ENCODE data around the gene SLC24A3.

SLC24A3 gene

GRCh38 chr20:19540392-19540791 lies 327.9 kb downstream of the SLC24A3 start:
- no peak overlapping the region for H3K4me3 ChIP-seq (ENCODE audit: low read length)
- H3K27me3 ChIP-seq (ENCODE audit: insufficient read depth, low read length, poor library complexity): no peaks in the 10 kb centered on the region
- no peak overlapping the region for H3K18ac ChIP-seq (ENCODE audit: low read length)
- no peak overlapping the region for H3K4ac ChIP-seq (ENCODE audit: low read depth, low read length)
- no peaks in the 10 kb centered on the region for H3K4me1 ChIP-seq (ENCODE audit: control insufficient read depth, low read depth, low read length)
- WGBS (ENCODE audit: extremely low coverage, insufficient coverage, low lambda C conversion rate): no CpG with 5 or more reads among the region's 7 CpGs
- H3K36me3 ChIP-seq (ENCODE audit: control insufficient read depth, insufficient read depth, low read length): no peaks in the 10 kb centered on the region
- H3K4me2 ChIP-seq (ENCODE audit: low read length): no peak overlapping the region
- H2BK15ac ChIP-seq (replicated peaks; ENCODE audit: low read depth): no peak overlapping the region
- H2BK120ac ChIP-seq (ENCODE audit: low read depth, low read length): no peak overlapping the region
- H3K79me2 ChIP-seq (ENCODE audit: control insufficient read depth, insufficient read depth, low read length): no peaks in the 10 kb centered on the region
- no peak overlapping the region for H3K9ac ChIP-seq (ENCODE audit: low read length)
- H4K5ac ChIP-seq (ENCODE audit: low read length): no peak overlapping the region
- no peak overlapping the region for H4K8ac ChIP-seq (ENCODE audit: low read depth, low read length)
- no peak overlapping the region for H3K56ac ChIP-seq (ENCODE audit: low read length)
- H2BK5ac ChIP-seq (ENCODE audit: low read length): no peak overlapping the region
- H2AK5ac ChIP-seq (ENCODE audit: low read length): no peak overlapping the region
- H3K27ac ChIP-seq (ENCODE audit: low read depth, low read length): no peak overlapping the region
- no peaks in the 10 kb centered on the region for H3K79me1 ChIP-seq (ENCODE audit: low read length)
- DNase-seq: no peak
- no peak overlapping the region for H3K23ac ChIP-seq (ENCODE audit: low read length)

GRCh38 chr20:19543101-19543500 lies 330.7 kb downstream of the SLC24A3 start:
- Histone ChIP-seq H2BK5ac (ENCODE audit: low read length) (no peak overlapping the region), H2AK5ac (ENCODE audit: low read length) (no peak overlapping the region), H4K5ac (ENCODE audit: low read length) (no peak overlapping the region), H3K36me3 (ENCODE audit: control insufficient read depth, insufficient read depth, low read length) (no peaks in the 10 kb centered on the region), H3K4me1 (ENCODE audit: control insufficient read depth, low read depth, low read length) (no peaks in the 10 kb centered on the region), H3K27ac (ENCODE audit: low read depth, low read length) (no peak overlapping the region), H3K27me3 (ENCODE audit: insufficient read depth, low read length, poor library complexity) (no peaks in the 10 kb centered on the region), H3K56ac (ENCODE audit: low read length) (no peak overlapping the region), H3K9ac (ENCODE audit: low read length) (no peak overlapping the region), H3K79me2 (ENCODE audit: control insufficient read depth, insufficient read depth, low read length) (no peaks in the 10 kb centered on the region), H3K23ac (ENCODE audit: low read length) (no peak overlapping the region), H2BK15ac (replicated peaks; ENCODE audit: low read depth) (no peak overlapping the region), H4K8ac (ENCODE audit: low read depth, low read length) (no peak overlapping the region), H2BK120ac (ENCODE audit: low read depth, low read length) (no peak overlapping the region), H3K79me1 (ENCODE audit: low read length) (no peaks in the 10 kb centered on the region), H3K18ac (ENCODE audit: low read length) (no peak overlapping the region), H3K4me3 (ENCODE audit: low read length) (no peak overlapping the region), H3K4ac (ENCODE audit: low read depth, low read length) (no peak overlapping the region), H3K4me2 (ENCODE audit: low read length) (no peak overlapping the region)
- no peak for DNase-seq
- WGBS (ENCODE audit: extremely low coverage, insufficient coverage, low lambda C conversion rate): no CpG with 5 or more reads among the region's 6 CpGs

GRCh38 chr20:19544684-19545083 lies 332.2 kb downstream of the SLC24A3 start:
- Histone ChIP-seq H3K27me3 (ENCODE audit: insufficient read depth, low read length, poor library complexity) (no peaks in the 10 kb centered on the region), H3K4me3 (ENCODE audit: low read length) (no peak overlapping the region), H3K4ac (ENCODE audit: low read depth, low read length) (no peak overlapping the region), H3K9ac (ENCODE audit: low read length) (no peak overlapping the region), H2AK5ac (ENCODE audit: low read length) (no peak overlapping the region), H3K23ac (ENCODE audit: low read length) (no peak overlapping the region), H2BK120ac (ENCODE audit: low read depth, low read length) (no peak overlapping the region), H3K18ac (ENCODE audit: low read length) (no peak overlapping the region), H4K5ac (ENCODE audit: low read length) (no peak overlapping the region), H2BK15ac (replicated peaks; ENCODE audit: low read depth) (no peak overlapping the region), H3K79me2 (ENCODE audit: control insufficient read depth, insufficient read depth, low read length) (no peaks in the 10 kb centered on the region), H3K56ac (ENCODE audit: low read length) (no peak overlapping the region), H3K4me1 (ENCODE audit: control insufficient read depth, low read depth, low read length) (no peaks in the 10 kb centered on the region), H3K79me1 (ENCODE audit: low read length) (no peaks in the 10 kb centered on the region), H3K36me3 (ENCODE audit: control insufficient read depth, insufficient read depth, low read length) (no peaks in the 10 kb centered on the region), H4K8ac (ENCODE audit: low read depth, low read length) (no peak overlapping the region), H3K4me2 (ENCODE audit: low read length) (no peak overlapping the region), H3K27ac (ENCODE audit: low read depth, low read length) (no peak overlapping the region), H2BK5ac (ENCODE audit: low read length) (no peak overlapping the region)
- WGBS (ENCODE audit: extremely low coverage, insufficient coverage, low lambda C conversion rate): no CpG with 5 or more reads among the region's 7 CpGs
- DNase-seq: no peak

GRCh38 chr20:19546648-19547047 lies 334.2 kb downstream of the SLC24A3 start:
- Histone ChIP-seq H2BK120ac (ENCODE audit: low read depth, low read length) (no peak overlapping the region), H2BK15ac (replicated peaks; ENCODE audit: low read depth) (no peak overlapping the region), H3K23ac (ENCODE audit: low read length) (no peak overlapping the region), H3K56ac (ENCODE audit: low read length) (no peak overlapping the region), H3K79me2 (ENCODE audit: control insufficient read depth, insufficient read depth, low read length) (no peaks in the 10 kb centered on the region), H3K18ac (ENCODE audit: low read length) (no peak overlapping the region), H2BK5ac (ENCODE audit: low read length) (no peak overlapping the region), H4K8ac (ENCODE audit: low read depth, low read length) (no peak overlapping the region), H3K36me3 (ENCODE audit: control insufficient read depth, insufficient read depth, low read length) (no peaks in the 10 kb centered on the region), H3K4me2 (ENCODE audit: low read length) (no peak overlapping the region), H3K4me1 (ENCODE audit: control insufficient read depth, low read depth, low read length) (no peaks in the 10 kb centered on the region), H3K9ac (ENCODE audit: low read length) (no peak overlapping the region), H3K27me3 (ENCODE audit: insufficient read depth, low read length, poor library complexity) (no peaks in the 10 kb centered on the region), H2AK5ac (ENCODE audit: low read length) (no peak overlapping the region), H4K5ac (ENCODE audit: low read length) (no peak overlapping the region), H3K27ac (ENCODE audit: low read depth, low read length) (no peak overlapping the region), H3K4ac (ENCODE audit: low read depth, low read length) (no peak overlapping the region), H3K4me3 (ENCODE audit: low read length) (no peak overlapping the region), H3K79me1 (ENCODE audit: low read length) (no peaks in the 10 kb centered on the region)
- WGBS (ENCODE audit: extremely low coverage, insufficient coverage, low lambda C conversion rate): no CpG with 5 or more reads among the region's 2 CpGs
- no peak for DNase-seq

GRCh38 chr20:19547547-19547946 lies 335.1 kb downstream of the SLC24A3 start:
- Histone ChIP-seq H3K18ac (ENCODE audit: low read length) (no peak overlapping the region), H4K8ac (ENCODE audit: low read depth, low read length) (no peak overlapping the region), H3K36me3 (ENCODE audit: control insufficient read depth, insufficient read depth, low read length) (no peaks in the 10 kb centered on the region), H3K79me1 (ENCODE audit: low read length) (no peaks in the 10 kb centered on the region), H2BK15ac (replicated peaks; ENCODE audit: low read depth) (no peak overlapping the region), H3K4ac (ENCODE audit: low read depth, low read length) (no peak overlapping the region), H4K5ac (ENCODE audit: low read length) (no peak overlapping the region), H3K56ac (ENCODE audit: low read length) (no peak overlapping the region), H3K79me2 (ENCODE audit: control insufficient read depth, insufficient read depth, low read length) (no peaks in the 10 kb centered on the region), H2BK120ac (ENCODE audit: low read depth, low read length) (no peak overlapping the region), H2BK5ac (ENCODE audit: low read length) (no peak overlapping the region), H3K4me2 (ENCODE audit: low read length) (no peak overlapping the region), H3K27ac (ENCODE audit: low read depth, low read length) (no peak overlapping the region), H3K9ac (ENCODE audit: low read length) (no peak overlapping the region), H3K27me3 (ENCODE audit: insufficient read depth, low read length, poor library complexity) (no peaks in the 10 kb centered on the region), H2AK5ac (ENCODE audit: low read length) (no peak overlapping the region), H3K4me1 (ENCODE audit: control insufficient read depth, low read depth, low read length) (no peaks in the 10 kb centered on the region), H3K4me3 (ENCODE audit: low read length) (no peak overlapping the region), H3K23ac (ENCODE audit: low read length) (no peak overlapping the region)
- DNase-seq: no peak
- no CpG with 5 or more reads among the region's 4 CpGs for WGBS (ENCODE audit: extremely low coverage, insufficient coverage, low lambda C conversion rate)

- no peak overlapping the region for H4K8ac ChIP-seq (ENCODE audit: low read depth, low read length)
- no peak overlapping the region for H3K27ac ChIP-seq (ENCODE audit: low read depth, low read length)
- H3K18ac ChIP-seq (ENCODE audit: low read length): no peak overlapping the region
- H3K4me2 ChIP-seq (ENCODE audit: low read length): no peak overlapping the region
- no peaks in the 10 kb centered on the region for H3K27me3 ChIP-seq (ENCODE audit: insufficient read depth, low read length, poor library complexity)
- no peak overlapping the region for H2BK5ac ChIP-seq (ENCODE audit: low read length)
- H3K4me1 ChIP-seq (ENCODE audit: control insufficient read depth, low read depth, low read length): no peaks in the 10 kb centered on the region
- no peak overlapping the region for H3K56ac ChIP-seq (ENCODE audit: low read length)
- H3K79me1 ChIP-seq (ENCODE audit: low read length): no peaks in the 10 kb centered on the region
- no peaks in the 10 kb centered on the region for H3K36me3 ChIP-seq (ENCODE audit: control insufficient read depth, insufficient read depth, low read length)
- no peak overlapping the region for H3K4me3 ChIP-seq (ENCODE audit: low read length)
- H3K9ac ChIP-seq (ENCODE audit: low read length): no peak overlapping the region
- no peak overlapping the region for H3K4ac ChIP-seq (ENCODE audit: low read depth, low read length)
- H2BK120ac ChIP-seq (ENCODE audit: low read depth, low read length): no peak overlapping the region
- no peaks in the 10 kb centered on the region for H3K79me2 ChIP-seq (ENCODE audit: control insufficient read depth, insufficient read depth, low read length)
- no peak overlapping the region for H2BK15ac ChIP-seq (replicated peaks; ENCODE audit: low read depth)
- no peak overlapping the region for H4K5ac ChIP-seq (ENCODE audit: low read length)
- DNase-seq: no peak
- H2AK5ac ChIP-seq (ENCODE audit: low read length): no peak overlapping the region
- no peak overlapping the region for H3K23ac ChIP-seq (ENCODE audit: low read length)
These were observed 337.5 kb downstream of the SLC24A3 start for GRCh38 chr20:19549896-19550295.

Data from mesendoderm (in vitro differentiated cells).